Endothelial cell of umbilical vein (primary cell): ENCODE measurements around the gene PXYLP1. TPM values are rescaled to one million over a fixed set of nuclear protein-coding genes. Genes with fewer than 3 reads are reported as not detected.

Source experiments
- BruUV-seq: library from RNA; stranded (reverse); fragments of 400-500 nt; replicated peaks from 2 replicates; lab custom pipeline; 2021; lab: Mats Ljungman, UMichigan
- CTCF ChIA-PET: fragments of 300-600, 350-600 bp; sonication (Branson Sonifier 250); formaldehyde crosslinking; loops from one replicate; lab custom pipeline; 2021; ENCODE audit warnings: antibody characterized with exemption, inconsistent platforms; lab: Charles Lee
- POLR2A ChIA-PET: fragments of 300-600, 350-600 bp; sonication (Branson Sonifier 250); formaldehyde crosslinking; loops from one replicate; lab custom pipeline; 2021; ENCODE audit warnings: antibody characterized with exemption, inconsistent platforms; lab: Charles Lee
- DNase-seq: peaks from one replicate; pipeline ENCODE4 v3.0.0-alpha.2; 2011; ENCODE audit warnings: low read depth, low spot score
- FAIRE-seq: peaks from 2 replicates; lab custom pipeline; 2011; peaks lifted over from hg19 to GRCh38; lab: Jason Lieb, UNC
- H2AFZ ChIP-seq: 2 replicates; pipeline ENCODE4 v1.6.0; 2012; ENCODE audit warnings: low read depth, low read length, control low read depth, inconsistent platforms
- H3K27ac ChIP-seq: 2 replicates; pipeline ENCODE4 v1.5.1; 2011; ENCODE audit warnings: low read depth, mild to moderate bottlenecking, control low read depth, low read length, moderate library complexity; ENCODE audit not compliant: insufficient read depth
- H3K27me3 ChIP-seq, 2 experiments: 2 replicates each; pipeline versions ENCODE4 v1.6.0 to v1.6.1; 2011; ENCODE audit warnings: low read length in 2 of 2, mixed read lengths in 1 of 2; ENCODE audit not compliant: control insufficient read depth in 2 of 2, insufficient read depth in 2 of 2
- H3K36me3 ChIP-seq, 2 experiments: 2 replicates in 1 of 2; 3 replicates in 1 of 2; pipeline ENCODE4 v1.5.1; 2011; ENCODE audit warnings: low read length in 2 of 2, mild to moderate bottlenecking in 1 of 2, moderate library complexity in 1 of 2; ENCODE audit not compliant: control insufficient read depth in 2 of 2, insufficient read depth in 2 of 2; ENCODE audit errors: extremely low read depth in 1 of 2
- H3K4me1 ChIP-seq: 3 replicates; pipeline ENCODE4 v1.5.1; 2011; ENCODE audit warnings: mild to moderate bottlenecking, low read length; ENCODE audit not compliant: control insufficient read depth, insufficient read depth; ENCODE audit errors: extremely low read depth
- H3K4me2 ChIP-seq: 2 replicates; pipeline ENCODE4 v1.6.1; 2011; ENCODE audit warnings: low read length, control low read depth, mixed read lengths; ENCODE audit not compliant: insufficient read depth
- H3K4me3 ChIP-seq, 3 experiments: fragments of 200-600 bp in 1 of 3; sonication (generic), shearing (Covaris generic) in 1 of 3; replicated peaks in 1 of 3; 2 replicates each; pipeline ENCODE4 v1.5.1; 2011 to 2016; ENCODE audit warnings: control low read depth in 3 of 3, low read length in 3 of 3, mild to moderate bottlenecking in 2 of 3, inconsistent platforms in 1 of 3, low read depth in 1 of 3, moderate library complexity in 1 of 3; ENCODE audit not compliant: insufficient read depth in 1 of 3
- H3K79me2 ChIP-seq: 2 replicates; pipeline ENCODE4 v1.6.0; 2012; ENCODE audit warnings: low read length, inconsistent platforms; ENCODE audit not compliant: control insufficient read depth, insufficient read depth
- H3K9ac ChIP-seq: replicated peaks from 2 replicates; pipeline ENCODE3; 2011; ENCODE audit warnings: low read length, control low read depth; ENCODE audit not compliant: insufficient read depth; ENCODE audit errors: extremely low read depth
- H3K9me1 ChIP-seq: replicated peaks from 3 replicates; pipeline ENCODE4 v1.6.0; 2011; ENCODE audit warnings: mild to moderate bottlenecking, low read length; ENCODE audit not compliant: control insufficient read depth, insufficient read depth; ENCODE audit errors: extremely low read depth
- H3K9me3 ChIP-seq: replicated peaks from 2 replicates; pipeline ENCODE4 v1.5.1; 2012; ENCODE audit warnings: low read length, inconsistent platforms; ENCODE audit not compliant: control insufficient read depth, insufficient read depth
- H4K20me1 ChIP-seq: replicated peaks from 2 replicates; pipeline ENCODE3; 2011; ENCODE audit warnings: mild to moderate bottlenecking, low read length; ENCODE audit not compliant: control insufficient read depth, insufficient read depth; ENCODE audit errors: extremely low read depth
- EZH2 ChIP-seq: IDR thresholded peaks from 2 replicates; pipeline ENCODE4 v1.6.1; 2012; ENCODE audit warnings: borderline replicate concordance, low read depth, mild to moderate bottlenecking, moderate library complexity, low read length, inconsistent platforms; ENCODE audit not compliant: severe bottlenecking
- FOS ChIP-seq: IDR thresholded peaks from 2 replicates; pipeline ENCODE4 v1.6.1; 2011; ENCODE audit warnings: mild to moderate bottlenecking, low read length, moderate library complexity, borderline replicate concordance; ENCODE audit not compliant: insufficient read depth
- GATA2 ChIP-seq: IDR thresholded peaks from 2 replicates; pipeline ENCODE4 v1.7.0; 2011; ENCODE audit warnings: low read depth, mild to moderate bottlenecking, moderate library complexity, mixed read lengths, low read length; ENCODE audit not compliant: insufficient read length, insufficient read depth
- JUN ChIP-seq: IDR thresholded peaks from 2 replicates; pipeline ENCODE4 v1.6.1; 2011; ENCODE audit warnings: borderline replicate concordance, low read depth; ENCODE audit not compliant: insufficient read length, insufficient read depth
- POLR2A ChIP-seq: IDR thresholded peaks from 2 replicates; pipeline ENCODE4 v1.6.1; 2012; ENCODE audit warnings: low read depth, mild to moderate bottlenecking, control low read depth, low read length
- POLR2AphosphoS5 ChIP-seq: IDR thresholded peaks from 2 replicates; pipeline ENCODE4 v1.6.1; 2012; ENCODE audit warnings: low read depth, mild to moderate bottlenecking, control low read depth, low read length, moderate library complexity; ENCODE audit not compliant: insufficient read depth
- dilution Hi-C: fragments of 300-500 bp; cut with MboI; formaldehyde crosslinking; loops from one replicate; pipeline ENCODE4 v1.15.0; 2019; ENCODE audit warnings: low sequenced_read_pairs; ENCODE audit not compliant: extremely low pct_ligation_motif_present
- intact Hi-C: fragments of 100-400 bp; cut with micrococcal nuclease; formaldehyde crosslinking; loops from one replicate; pipeline ENCODE4 v1.10.0; 2022
- polyA plus RNA-seq, 4 experiments: library from polyadenylated mRNA; depleted of rRNA in 3 of 4; stranded (reverse) in 3 of 4; unstranded in 1 of 4; fragments of >200 nt; gene quantifications; 2 replicates each; pipeline versions ENCODE4 v1.2.1 to v1.2.3, GENCODE V29; 2011 to 2012; ENCODE audit warnings: missing spikeins in 1 of 4
- total RNA-seq: library from RNA; stranded (reverse); gene quantifications from 2 replicates; pipeline ENCODE4 v1.2.3, GENCODE V29; 2021
- TF ChIP-seq, protein P1 (sequence below), 2 donors: IDR thresholded peaks; 1 replicate in 1 of 2; 2 replicates in 1 of 2; pipeline ENCODE4 v1.5.1; 2011; ENCODE audit warnings: low read length in 2 of 2, mild to moderate bottlenecking in 2 of 2, moderate library complexity in 2 of 2, control low read depth in 1 of 2, inconsistent platforms in 1 of 2, low read depth in 1 of 2; ENCODE audit not compliant: insufficient read depth in 1 of 2; ENCODE audit errors: extremely low read depth in 1 of 2

Gene PXYLP1
- total and polyA plus RNA-seq, 2 donors (not counting 3 experiments of a cell fraction or from before 2014, with no cell fraction given) = 0.84 to 1.7 TPM

DNA sequence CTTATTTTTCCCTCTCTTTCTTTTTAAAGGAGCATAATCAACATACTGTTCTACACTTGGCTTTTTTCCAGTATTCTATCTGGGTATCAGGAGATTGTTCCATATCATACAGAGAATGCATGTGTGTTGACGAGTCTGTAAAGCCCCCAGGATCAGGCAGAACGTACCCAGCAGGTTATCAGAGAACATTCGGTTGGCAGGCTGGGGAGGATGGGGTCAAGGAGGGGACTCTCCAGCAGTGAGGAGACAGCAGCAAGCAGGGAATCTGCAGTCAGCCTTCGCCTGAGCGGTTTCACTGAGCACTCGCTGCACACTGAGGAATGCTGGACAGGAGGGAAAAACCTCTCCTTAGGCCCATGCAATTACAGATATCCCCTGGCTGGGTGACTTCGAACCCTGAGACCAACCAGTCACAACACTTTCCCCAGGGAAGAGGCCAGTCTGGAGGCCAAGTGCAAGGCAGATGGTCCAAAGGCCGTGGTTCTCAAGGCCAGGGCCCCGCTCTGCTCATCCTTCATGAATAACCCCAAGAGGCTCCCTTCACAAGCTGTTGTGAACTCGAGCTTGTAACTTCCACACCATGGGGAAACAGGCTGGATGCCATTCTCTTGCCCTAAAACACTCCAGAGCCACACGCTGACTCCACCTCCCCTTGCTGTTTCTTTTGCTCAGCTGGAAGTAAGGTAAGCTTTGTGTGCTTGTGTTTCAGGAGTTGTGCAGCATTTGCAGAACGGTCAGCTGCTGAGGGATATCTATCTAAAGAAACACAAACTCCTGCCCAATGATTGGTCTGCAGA, 60.1 kb downstream of the PXYLP1 start:
- POLR2A ChIA-PET = interaction anchor here (0.5 kb wide), 1 partner anchor 59 kb away, joined by 6 read pairs; no protein-coding TSS in a partner anchor
- intact Hi-C loops = no loop called here
- FAIRE-seq = no peak

More for the DNA sequence above, 60.1 kb downstream of the PXYLP1 start:
- H3K9me3 ChIP-seq = no peaks in the 10 kb centered on the region
- H3K4me3 ChIP-seq = no peak overlapping the region
- H3K36me3 ChIP-seq = no peaks in the 10 kb centered on the region
- no peaks in the 10 kb centered on the region for H3K79me2 ChIP-seq
- dilution Hi-C loops = no loop called here
- BruUV-seq = no TSS peak
- TF ChIP-seq POLR2AphosphoS5 (no peak), EZH2 (no peak), POLR2A (no peak), GATA2 (no peak), JUN (no peak), FOS (no peak)
- TF ChIP-seq, protein P1, sequence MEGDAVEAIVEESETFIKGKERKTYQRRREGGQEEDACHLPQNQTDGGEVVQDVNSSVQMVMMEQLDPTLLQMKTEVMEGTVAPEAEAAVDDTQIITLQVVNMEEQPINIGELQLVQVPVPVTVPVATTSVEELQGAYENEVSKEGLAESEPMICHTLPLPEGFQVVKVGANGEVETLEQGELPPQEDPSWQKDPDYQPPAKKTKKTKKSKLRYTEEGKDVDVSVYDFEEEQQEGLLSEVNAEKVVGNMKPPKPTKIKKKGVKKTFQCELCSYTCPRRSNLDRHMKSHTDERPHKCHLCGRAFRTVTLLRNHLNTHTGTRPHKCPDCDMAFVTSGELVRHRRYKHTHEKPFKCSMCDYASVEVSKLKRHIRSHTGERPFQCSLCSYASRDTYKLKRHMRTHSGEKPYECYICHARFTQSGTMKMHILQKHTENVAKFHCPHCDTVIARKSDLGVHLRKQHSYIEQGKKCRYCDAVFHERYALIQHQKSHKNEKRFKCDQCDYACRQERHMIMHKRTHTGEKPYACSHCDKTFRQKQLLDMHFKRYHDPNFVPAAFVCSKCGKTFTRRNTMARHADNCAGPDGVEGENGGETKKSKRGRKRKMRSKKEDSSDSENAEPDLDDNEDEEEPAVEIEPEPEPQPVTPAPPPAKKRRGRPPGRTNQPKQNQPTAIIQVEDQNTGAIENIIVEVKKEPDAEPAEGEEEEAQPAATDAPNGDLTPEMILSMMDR (IDR thresholded peaks at IDR 0.05; ENCODE audit: extremely low read depth in 1 of 2, insufficient read depth in 1 of 2, low read depth in 1 of 2, low read length in 2 of 2) = no peak
- H4K20me1 ChIP-seq = no peaks in the 10 kb centered on the region
- H2AFZ ChIP-seq = no peak overlapping the region
- H3K27me3 ChIP-seq = no peaks in the 10 kb centered on the region
- DNase-seq = no peak
- no peak overlapping the region for H3K27ac ChIP-seq
- no peak overlapping the region for H3K9ac ChIP-seq
- no peak overlapping the region for H3K4me2 ChIP-seq
- H3K4me1 ChIP-seq = peaks cover 8% of the 10 kb centered on the region
- CTCF ChIA-PET = interaction anchor here (1.9 kb wide), 1 partner anchor 60 kb away, joined by 7 read pairs; the partner anchor contains the start of gene PXYLP1
- H3K9me1 ChIP-seq = no peaks in the 10 kb centered on the region
